ENCODE data around the gene MRPL10.
"Not testable (repeated sequence)": the region's sequence is repeated elsewhere in the genome, so short reads cannot be mapped to it uniquely, and the experiment has no call there.

MRPL10 gene

DNA sequence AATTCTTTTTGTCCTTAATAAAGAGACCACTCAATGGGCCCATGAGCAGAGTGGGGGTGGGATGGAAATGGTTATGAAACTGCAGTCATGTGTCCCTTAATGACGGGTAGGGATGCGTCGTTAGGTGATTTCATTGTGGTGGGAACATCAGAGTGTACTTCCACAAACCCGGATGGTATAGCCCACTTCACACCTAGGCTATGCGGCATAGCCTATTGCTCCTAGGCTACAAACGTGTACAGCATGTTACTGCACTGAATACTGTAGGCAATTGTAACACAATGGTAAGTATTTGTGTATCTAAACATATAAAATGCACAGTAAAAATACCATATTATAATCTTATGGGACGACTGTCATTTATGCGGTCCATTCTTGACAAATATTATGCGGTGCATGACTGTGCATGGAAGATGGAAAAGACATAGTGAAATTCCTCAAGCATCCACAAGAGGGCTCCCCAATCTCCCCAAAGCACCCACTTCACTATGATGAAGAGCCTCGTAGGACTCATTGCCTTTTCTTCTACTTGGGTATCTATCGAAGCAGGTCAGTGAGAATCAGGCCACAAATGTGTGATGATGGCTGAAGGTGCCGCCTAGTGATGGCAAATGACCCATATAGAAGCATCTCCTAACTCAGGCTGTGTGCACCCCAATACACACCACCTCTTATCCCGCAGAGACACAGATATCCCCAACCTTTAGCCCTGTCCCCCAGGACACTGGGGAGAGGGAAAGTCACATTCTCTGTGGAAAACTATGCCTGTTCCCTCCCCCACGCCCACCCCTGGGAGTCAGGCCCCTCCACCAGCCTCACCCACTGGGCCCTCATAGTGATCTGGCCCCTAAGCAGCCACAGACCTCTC is 54.8 kb downstream of the MRPL10 start:
- H3K27me3 ChIP-seq (ENCODE audit: control insufficient read depth, insufficient read depth, low read length): peaks cover 52% of the 10 kb centered on the region

DNA sequence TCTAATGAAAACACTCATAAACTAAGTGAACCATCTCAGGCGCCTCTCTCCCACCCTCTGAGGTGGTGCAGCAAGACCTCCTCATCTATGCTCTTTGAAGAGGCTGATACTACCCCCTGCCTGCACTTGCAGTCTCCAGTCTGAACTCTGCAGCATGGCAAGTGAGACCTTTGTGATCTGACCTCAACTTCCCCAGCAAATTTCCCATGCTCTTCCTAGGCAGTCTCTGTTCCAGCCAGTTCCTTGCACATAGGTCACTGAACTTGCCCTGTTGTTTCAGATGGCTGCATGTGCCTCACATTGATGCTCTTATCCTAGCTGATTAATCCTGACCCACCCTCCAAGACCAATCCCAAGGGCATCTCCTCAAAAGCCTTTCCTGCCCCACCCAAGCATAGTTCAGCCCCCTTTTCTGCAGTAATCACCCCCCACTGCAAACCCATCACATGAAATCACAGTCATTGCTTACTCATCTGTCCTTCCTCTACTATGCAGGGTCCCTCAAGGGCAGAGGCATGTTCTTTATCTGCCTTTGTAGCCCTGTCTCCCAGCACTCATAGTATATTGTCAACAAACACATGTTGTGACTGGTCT is 56.3 kb downstream of the MRPL10 start:
- Histone ChIP-seq H3K27ac (ENCODE audit: low read depth, low read length) (no peak overlapping the region), H3K27me3 (ENCODE audit: control insufficient read depth, insufficient read depth, low read length) (peaks cover 47% of the 10 kb centered on the region), H3K4me3 (ENCODE audit: low read depth, low read length) (no peak overlapping the region), H3K36me3 (ENCODE audit: control insufficient read depth, insufficient read depth, low read length) (no peaks in the 10 kb centered on the region), H3K9me3 (ENCODE audit: control insufficient read depth, insufficient read depth, low read depth, low read length) (no peaks in the 10 kb centered on the region), H3K4me1 (ENCODE audit: control insufficient read depth, insufficient read depth, low read length) (no peaks in the 10 kb centered on the region), H3K9ac (ENCODE audit: low read length) (no peak overlapping the region)

More for the DNA sequence above, 54.8 kb downstream of the MRPL10 start:
- no peaks in the 10 kb centered on the region for H3K4me1 ChIP-seq (ENCODE audit: control insufficient read depth, insufficient read depth, low read length)
- H3K27ac ChIP-seq (ENCODE audit: low read depth, low read length): no peak overlapping the region
- no peak overlapping the region for H3K9ac ChIP-seq (ENCODE audit: low read length)
- H3K4me3 ChIP-seq (ENCODE audit: low read depth, low read length): no peak overlapping the region
- no peaks in the 10 kb centered on the region for H3K36me3 ChIP-seq (ENCODE audit: control insufficient read depth, insufficient read depth, low read length)
- H3K9me3 ChIP-seq (ENCODE audit: control insufficient read depth, insufficient read depth, low read depth, low read length): no peaks in the 10 kb centered on the region

DNA sequence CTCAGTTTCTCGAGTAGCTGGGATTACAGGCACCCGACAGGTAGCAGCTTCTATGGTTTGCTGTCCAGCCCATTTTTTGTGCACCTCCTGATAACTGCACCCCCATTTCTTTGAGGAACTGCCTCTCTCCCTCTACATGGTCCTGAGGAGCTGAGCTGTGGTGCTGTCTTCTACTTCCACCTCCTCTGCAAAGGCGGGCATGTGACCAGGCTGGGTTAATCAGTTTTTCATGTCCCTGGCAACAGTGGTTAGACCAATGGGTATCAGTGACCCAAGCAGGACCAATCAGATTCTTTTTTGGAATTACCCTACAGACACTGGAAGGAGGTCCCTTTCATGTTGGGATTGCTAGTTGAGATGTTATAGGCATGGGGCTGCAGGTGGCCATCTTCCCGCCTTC is 57.0 kb downstream of the MRPL10 start:
- no peaks in the 10 kb centered on the region for H3K4me1 ChIP-seq (ENCODE audit: control insufficient read depth, insufficient read depth, low read length)
- peaks cover 47% of the 10 kb centered on the region for H3K27me3 ChIP-seq (ENCODE audit: control insufficient read depth, insufficient read depth, low read length)
- H3K9me3 ChIP-seq (ENCODE audit: control insufficient read depth, insufficient read depth, low read depth, low read length): no peaks in the 10 kb centered on the region
- no peaks in the 10 kb centered on the region for H3K36me3 ChIP-seq (ENCODE audit: control insufficient read depth, insufficient read depth, low read length)
- H3K27ac ChIP-seq (ENCODE audit: low read depth, low read length): no peak overlapping the region
- H3K4me3 ChIP-seq (ENCODE audit: low read depth, low read length): no peak overlapping the region
- H3K9ac ChIP-seq (ENCODE audit: low read length): no peak overlapping the region

DNA sequence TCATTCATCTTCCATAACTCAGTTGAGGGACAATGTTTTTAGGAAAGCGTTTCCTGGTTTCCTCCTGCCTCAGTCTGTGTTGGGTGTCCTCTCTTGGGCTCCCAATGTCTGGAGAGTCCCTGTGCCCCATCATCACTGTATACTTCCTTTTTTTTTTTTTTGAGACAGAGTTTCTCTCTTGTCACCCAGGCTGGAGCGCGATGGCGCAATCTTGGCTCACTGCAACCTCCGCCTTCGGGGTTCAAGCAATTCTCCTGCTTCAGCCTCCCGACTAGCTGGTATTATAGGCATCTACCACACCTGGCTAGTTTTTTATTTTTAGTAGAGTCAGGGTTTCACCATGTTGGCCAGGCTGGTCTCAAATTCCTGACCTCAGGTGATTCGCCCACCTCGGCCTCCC is 57.7 kb downstream of the MRPL10 start:
- not testable (repeated sequence) for H3K4me1 ChIP-seq (ENCODE audit: control insufficient read depth, insufficient read depth, low read length); H3K36me3 ChIP-seq (ENCODE audit: control insufficient read depth, insufficient read depth, low read length); H3K9me3 ChIP-seq (ENCODE audit: control insufficient read depth, insufficient read depth, low read depth, low read length); H3K9ac ChIP-seq (ENCODE audit: low read length); H3K4me3 ChIP-seq (ENCODE audit: low read depth, low read length); H3K27ac ChIP-seq (ENCODE audit: low read depth, low read length)
- peaks cover 47% of the 10 kb centered on the region for H3K27me3 ChIP-seq (ENCODE audit: control insufficient read depth, insufficient read depth, low read length)

Measured in HUES6 (cell line).